ENCODE measurements around the gene TM2D3. TPM values are rescaled to one million over a fixed set of nuclear protein-coding genes. Genes with fewer than 3 reads are reported as not detected.

The TM2D3 gene
- total RNA-seq, 1 experiment from 2014 or later, result 34.9 TPM

DNA sequence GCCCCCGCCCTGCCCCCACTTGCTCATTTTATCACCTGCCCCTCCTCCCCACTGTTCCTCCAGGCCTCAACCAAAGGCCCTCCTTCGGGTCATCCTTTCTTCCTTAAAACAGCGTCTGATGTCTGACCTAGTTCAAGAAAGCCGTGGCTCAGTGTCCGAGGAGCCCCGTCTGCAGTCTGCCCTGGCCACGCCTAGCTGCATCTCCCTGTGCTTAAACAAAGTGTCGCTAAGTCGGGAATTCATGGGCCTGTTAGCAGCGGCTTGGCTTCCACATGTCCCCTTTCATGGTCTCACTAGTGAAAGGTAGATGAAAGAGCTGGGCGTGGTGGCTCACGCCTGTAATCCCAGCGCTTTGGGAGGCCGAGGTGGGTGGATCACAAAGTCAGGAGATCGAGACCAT is 41.2 kb downstream of the TM2D3 start:
- no peak overlapping the region for H3K9ac ChIP-seq (ENCODE audit: extremely low read depth, insufficient read length, low read length)
- H2AFZ ChIP-seq (ENCODE audit: low read length), result no peak overlapping the region
- H3K4me3 Mint-ChIP-seq, result no peak overlapping the region

More for the DNA sequence above, 41.2 kb downstream of the TM2D3 start:
- no peak overlapping the region for H2BK5ac ChIP-seq (ENCODE audit: insufficient read length, low read length)
- no peak overlapping the region for H3K4me2 ChIP-seq (ENCODE audit: insufficient read depth, insufficient read length, low read length)
- TF ChIP-seq, protein P1, sequence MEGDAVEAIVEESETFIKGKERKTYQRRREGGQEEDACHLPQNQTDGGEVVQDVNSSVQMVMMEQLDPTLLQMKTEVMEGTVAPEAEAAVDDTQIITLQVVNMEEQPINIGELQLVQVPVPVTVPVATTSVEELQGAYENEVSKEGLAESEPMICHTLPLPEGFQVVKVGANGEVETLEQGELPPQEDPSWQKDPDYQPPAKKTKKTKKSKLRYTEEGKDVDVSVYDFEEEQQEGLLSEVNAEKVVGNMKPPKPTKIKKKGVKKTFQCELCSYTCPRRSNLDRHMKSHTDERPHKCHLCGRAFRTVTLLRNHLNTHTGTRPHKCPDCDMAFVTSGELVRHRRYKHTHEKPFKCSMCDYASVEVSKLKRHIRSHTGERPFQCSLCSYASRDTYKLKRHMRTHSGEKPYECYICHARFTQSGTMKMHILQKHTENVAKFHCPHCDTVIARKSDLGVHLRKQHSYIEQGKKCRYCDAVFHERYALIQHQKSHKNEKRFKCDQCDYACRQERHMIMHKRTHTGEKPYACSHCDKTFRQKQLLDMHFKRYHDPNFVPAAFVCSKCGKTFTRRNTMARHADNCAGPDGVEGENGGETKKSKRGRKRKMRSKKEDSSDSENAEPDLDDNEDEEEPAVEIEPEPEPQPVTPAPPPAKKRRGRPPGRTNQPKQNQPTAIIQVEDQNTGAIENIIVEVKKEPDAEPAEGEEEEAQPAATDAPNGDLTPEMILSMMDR (conservative IDR thresholded peaks at IDR 0.05), result no peak
- H3K4me1 ChIP-seq (ENCODE audit: insufficient read depth, low read length), result no peaks in the 10 kb centered on the region
- no CpG with 5 or more reads among the region's 15 CpGs for WGBS (ENCODE audit: extremely low coverage, insufficient read length, low lambda C conversion rate)
- no peak overlapping the region for H3K4ac ChIP-seq (ENCODE audit: low read depth, low read length)
- H4K20me1 ChIP-seq (ENCODE audit: control insufficient read depth, insufficient read depth, insufficient read length), result no peaks in the 10 kb centered on the region
- no peak overlapping the region for H2AK5ac ChIP-seq (ENCODE audit: insufficient read length, low read length)
- DNase-seq, result no peak
- no peak overlapping the region for H4K91ac ChIP-seq (ENCODE audit: insufficient read length, low read depth, low read length)
- no peak overlapping the region for H3K56ac ChIP-seq (ENCODE audit: insufficient read length, low read depth, low read length)
- no peaks in the 10 kb centered on the region; the same call in 1 of the 2 replicates for H3K27me3 ChIP-seq (ENCODE audit: insufficient read depth, low read length)
- no peak overlapping the region for H3T11ph ChIP-seq (ENCODE audit: low read length)
- H3K27ac Mint-ChIP-seq, result no peak overlapping the region
- H3K27me3 Mint-ChIP-seq (ENCODE audit: low read depth), result peaks cover 15% of the 10 kb centered on the region
- H3K14ac ChIP-seq (ENCODE audit: insufficient read depth, low read length), result no peak overlapping the region; the same call in 1 of the 2 replicates
- no peak overlapping the region for H3K18ac ChIP-seq (ENCODE audit: insufficient read length, low read depth, low read length)
- H3K9me3 ChIP-seq (ENCODE audit: control insufficient read depth, low read depth, low read length), result no peaks in the 10 kb centered on the region
- H2BK120ac ChIP-seq (ENCODE audit: low read depth, low read length, poor library complexity, severe bottlenecking), result no peak overlapping the region
- no peak overlapping the region for H2BK15ac ChIP-seq (ENCODE audit: low read depth, low read length)
- no peaks in the 10 kb centered on the region for H3K9me3 Mint-ChIP-seq
- no peaks in the 10 kb centered on the region for H3K79me2 ChIP-seq (ENCODE audit: insufficient read depth, low read length)
- peaks cover 5 to 17% of the 10 kb centered on the region in 2 experiments for H3K4me1 Mint-ChIP-seq
- H3K27ac ChIP-seq (ENCODE audit: insufficient read length, low read depth, low read length), result no peak overlapping the region
- no peak overlapping the region for H3K23ac ChIP-seq (ENCODE audit: insufficient read length, low read depth, low read length)
- H4K5ac ChIP-seq (ENCODE audit: insufficient read length, low read depth, low read length), result no peak overlapping the region
- H3K79me1 ChIP-seq (ENCODE audit: insufficient read depth, low read depth, low read length, poor library complexity, severe bottlenecking), result no peaks in the 10 kb centered on the region
- no peaks in the 10 kb centered on the region for H3K36me3 Mint-ChIP-seq (ENCODE audit: insufficient read depth in 1 of 3, low read depth in 3 of 3)
- no peak overlapping the region for H2BK12ac ChIP-seq (ENCODE audit: insufficient read length, low read depth, low read length)
- H2BK20ac ChIP-seq (ENCODE audit: low read depth, low read length, poor library complexity, severe bottlenecking), result no peak overlapping the region
- no peak overlapping the region for H4K8ac ChIP-seq (replicated peaks; ENCODE audit: insufficient read length, low read depth, low read length)
- H3K23me2 ChIP-seq (ENCODE audit: insufficient read length, low read depth, low read length, poor library complexity, severe bottlenecking), result no peaks in the 10 kb centered on the region

Measured in H9 (cell line).